Amygdala (tissue), 56 donors: Measurements from ENCODE around the gene PUM1.

Experiments
- DNase-seq, 56 donors: peaks; one replicate each; lab custom pipeline; 2025; lab: John Stamatoyannopoulos, UW

PUM1 gene

DNA sequence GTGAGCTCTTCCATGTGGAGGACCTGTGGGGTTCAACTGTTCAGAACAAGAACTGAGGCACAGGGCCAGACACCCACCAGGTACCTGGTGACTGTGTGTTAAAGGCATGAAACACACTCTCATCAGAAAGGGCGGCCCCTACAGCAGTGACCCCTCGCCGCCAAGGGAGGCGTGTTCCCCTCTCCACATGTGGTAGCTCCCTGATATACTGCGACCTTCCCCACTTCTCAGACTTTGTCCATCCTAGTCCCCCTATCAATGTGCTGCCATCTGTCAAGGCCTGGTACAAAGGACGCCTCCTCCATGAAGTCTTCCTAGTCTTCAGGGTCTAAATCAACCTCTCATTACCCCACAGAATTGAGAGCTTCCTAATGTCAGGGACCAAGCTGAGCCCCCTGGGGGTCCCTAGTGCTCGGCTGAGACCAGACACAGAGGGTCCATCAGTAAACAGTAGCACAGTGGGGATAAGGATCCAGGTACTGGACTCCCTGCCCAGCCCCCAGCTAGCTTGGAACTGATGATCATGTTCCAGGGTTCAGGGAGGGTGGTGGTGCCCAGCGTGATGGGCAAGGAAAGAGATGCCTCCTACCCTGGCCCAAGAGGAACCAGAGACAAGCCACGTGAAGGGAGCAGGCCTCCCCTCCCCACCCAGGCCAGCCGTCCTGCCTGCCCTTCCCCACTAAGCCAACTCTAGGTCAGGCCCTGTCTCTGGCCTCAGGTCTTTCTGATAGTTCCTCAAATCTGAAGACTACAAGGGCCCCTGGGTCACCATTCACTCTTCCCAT lies 167.3 kb downstream of the PUM1 start:
- DNase-seq, result no peak

DNA sequence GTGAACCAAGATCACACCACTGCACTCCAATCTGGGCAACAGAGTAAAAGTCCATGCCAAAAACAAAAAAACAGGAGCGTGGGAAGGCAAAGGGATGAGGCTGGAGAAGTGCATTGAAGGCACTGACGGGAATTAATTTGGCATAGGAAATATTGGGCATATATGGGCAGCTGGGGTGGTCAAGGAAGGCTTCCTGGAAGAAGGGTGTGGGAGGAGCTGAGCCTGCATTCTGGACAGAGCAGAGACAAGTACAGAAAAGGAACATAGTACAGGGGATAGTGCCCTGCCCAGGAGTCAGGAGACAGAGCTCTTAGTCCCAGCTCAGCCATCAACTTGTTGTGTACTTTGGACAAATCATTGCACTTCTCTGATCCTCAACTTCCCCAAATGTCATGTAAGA lies 168.6 kb downstream of the PUM1 start:
- no peak for DNase-seq

DNA sequence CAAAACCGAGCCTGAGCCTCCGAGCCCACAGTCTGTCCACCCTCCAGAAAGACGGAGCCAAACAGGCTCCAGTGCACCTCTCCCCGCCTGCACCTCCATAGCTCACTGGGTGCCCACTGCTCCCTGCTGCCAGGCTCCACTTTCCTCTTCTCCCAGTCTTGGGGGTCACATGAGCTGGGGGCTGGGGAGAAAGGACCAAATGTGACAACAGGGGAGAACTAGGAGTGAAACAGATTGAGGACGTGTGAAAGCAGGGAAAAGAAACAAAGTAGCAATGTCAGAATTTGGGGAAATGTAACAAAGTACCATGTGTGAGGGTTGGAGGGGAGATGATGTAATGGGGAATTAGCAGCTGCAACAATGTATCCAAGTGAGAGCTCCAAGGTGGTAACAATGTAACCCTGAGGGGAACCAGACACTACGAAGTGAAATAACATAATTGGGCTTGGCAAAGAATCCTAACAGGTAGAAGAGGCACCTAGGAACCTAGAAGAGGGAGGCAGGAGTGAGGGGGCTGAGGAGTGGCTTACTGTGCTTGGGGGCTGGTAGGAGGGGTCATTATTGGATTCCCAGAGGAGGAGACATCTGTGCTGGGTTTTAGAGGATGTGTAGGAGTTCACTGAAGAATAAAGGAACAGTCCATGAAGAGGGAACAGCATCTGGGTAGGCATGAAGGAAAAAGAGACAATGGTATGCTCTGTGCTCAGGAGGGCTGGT lies 169.4 kb downstream of the PUM1 start:
- DNase-seq, result no peak

- DNase-seq, result no peak
Observed at GRCh38 chr1:30895382-30895943, 170.1 kb downstream of the PUM1 start.

GRCh38 chr1:30894508-30894973 lies 171.0 kb downstream of the PUM1 start:
- no peak for DNase-seq

DNA sequence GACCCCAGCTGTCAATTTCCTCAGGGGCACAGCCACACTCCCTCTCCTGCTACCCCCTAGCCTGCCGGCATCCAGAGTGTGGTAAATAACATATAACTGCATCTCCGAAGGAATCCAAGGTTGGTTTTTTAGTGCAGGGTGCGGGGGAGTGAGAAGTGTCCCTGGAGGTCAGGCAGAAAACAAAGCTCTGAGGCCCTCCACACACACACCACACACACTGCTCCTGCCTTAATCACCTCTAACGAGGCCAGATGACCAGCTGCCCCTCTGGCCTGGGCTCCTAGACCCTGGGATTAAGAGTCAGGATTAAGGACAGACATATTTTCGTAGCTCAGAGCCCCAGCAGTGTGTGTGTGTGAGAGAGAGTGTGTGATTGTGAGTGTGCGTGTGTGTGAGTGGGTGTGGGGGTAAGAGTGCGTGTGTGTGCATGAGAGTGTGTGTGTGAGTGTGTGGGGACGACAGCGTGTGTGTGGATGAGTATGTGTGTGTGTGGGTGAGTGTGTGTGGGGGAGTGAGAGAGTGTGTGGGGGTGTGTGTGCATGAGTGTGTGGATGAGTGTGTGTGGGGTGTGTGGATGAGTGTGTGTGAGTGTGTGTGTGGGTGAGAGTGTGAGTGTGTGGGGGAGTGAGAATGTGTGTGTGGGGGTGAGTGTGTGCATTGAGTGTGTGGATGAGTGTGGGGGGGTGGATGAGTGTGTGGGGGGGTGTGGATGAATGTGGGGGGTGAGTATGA lies 171.6 kb downstream of the PUM1 start:
- DNase-seq, result no peak

DNA sequence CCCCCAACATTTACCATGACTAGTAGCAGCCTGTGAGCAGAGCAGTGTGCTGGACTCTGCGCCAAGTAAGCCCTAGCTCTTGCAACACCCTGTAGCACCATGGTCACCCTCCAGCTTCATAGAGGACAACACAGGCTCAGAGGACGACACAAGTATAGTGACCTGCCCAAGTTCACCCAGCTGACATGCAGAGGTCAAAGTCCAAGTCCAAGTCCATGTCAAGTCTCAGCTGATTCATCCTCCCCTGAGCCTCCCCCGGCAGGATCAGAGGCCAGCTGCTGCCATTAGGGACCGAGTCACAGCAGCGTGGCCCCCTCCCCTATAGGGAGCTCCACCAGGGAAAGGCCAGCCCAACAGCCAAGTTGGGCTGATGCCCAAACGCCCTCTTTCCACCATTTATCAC lies 172.8 kb downstream of the PUM1 start:
- DNase-seq, result no peak

DNA sequence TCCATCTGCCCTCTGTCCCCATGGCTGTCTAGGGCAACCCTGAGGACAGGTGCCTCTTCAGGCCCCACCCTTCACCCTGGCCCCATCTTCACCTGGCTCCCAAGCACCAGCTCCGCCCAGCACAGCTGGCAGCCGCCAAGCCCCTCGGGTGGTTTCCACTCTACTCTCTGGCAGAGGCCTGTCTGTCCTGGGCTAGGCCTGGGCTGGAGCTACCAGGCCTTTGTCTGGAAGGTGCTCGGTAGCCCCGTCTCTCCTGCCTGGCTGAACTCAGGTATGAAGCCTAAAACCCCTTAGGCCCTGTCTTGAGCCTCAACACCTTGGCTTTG lies 174.3 kb downstream of the PUM1 start:
- no peak for DNase-seq

DNA sequence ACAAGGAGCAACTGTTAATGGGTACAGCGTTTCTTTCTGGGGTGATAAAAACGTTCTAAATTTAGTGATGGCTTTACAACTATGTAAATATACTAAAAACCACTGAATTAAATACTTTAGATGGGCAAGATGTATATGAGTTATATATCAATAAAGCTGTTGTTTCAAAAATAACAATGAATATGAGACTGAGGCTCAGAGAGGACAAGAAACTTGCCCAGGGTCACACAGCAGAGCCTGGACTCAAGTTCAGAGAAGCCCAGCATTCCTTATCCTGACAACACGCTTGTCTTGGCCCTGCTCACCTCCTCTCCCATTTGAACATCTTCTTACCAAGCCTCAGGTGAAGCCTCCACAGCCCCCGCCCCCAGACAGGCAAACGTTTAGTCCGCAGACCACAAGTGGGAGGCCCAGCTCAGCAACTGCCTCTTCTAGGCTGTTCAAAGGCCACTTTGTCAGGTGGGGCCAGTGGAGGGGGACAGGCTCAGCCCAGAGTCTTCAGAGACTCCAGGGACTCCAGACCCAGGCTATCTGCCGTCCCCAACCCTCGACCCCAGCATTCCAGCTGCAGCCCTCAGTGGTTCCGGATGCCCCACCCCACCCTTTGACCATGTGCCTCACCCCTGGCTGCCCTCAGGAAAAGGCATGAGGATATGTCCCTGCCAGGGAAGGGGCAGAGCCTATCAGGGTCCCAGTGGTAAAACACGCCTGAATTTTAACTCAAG lies 174.9 kb downstream of the PUM1 start:
- no peak for DNase-seq

GRCh38 chr1:30889511-30889910 lies 176.0 kb downstream of the PUM1 start:
- DNase-seq, result no peak

DNA sequence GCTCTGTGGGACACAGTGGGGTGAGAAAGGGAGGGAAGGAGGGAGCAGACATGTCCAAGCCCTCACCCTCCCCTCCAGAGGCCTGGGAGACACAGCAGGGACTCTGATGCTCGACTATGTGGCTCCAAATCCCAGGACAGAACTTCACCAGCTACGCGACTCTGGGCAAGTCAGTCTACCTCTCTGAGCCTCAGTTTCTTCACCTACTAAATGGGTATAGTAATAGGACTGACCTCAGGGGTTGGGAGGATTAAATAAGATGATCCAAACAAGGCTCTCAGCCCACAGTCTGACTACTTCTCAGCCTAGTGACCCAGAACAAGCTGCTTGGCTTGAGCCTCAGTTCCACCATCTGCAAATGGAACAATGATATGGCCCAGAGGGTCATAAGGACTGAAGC lies 176.5 kb downstream of the PUM1 start:
- no peak for DNase-seq

DNA sequence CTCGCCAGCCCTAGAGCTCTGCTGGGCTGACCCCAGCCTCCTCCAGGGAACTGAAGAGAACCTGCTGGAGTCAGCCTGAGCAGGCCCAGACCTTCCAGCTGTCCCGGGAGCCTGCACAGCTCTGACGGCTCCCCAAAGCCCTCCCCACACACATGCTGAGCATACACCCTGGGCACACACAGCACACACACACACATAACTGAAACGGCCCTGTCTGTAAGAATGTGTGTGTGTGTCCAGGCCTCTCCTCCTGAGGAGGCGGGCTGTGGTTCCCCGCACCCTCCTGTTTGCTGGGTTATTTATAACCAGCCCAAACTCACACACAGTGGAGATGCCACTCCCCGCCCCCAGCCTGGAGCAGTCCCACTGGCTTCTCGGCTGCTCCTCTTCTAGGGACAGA lies 177.1 kb downstream of the PUM1 start:
- DNase-seq, result peak in 30 of 56 donors; percentile 21 to 78 (median 47)

DNA sequence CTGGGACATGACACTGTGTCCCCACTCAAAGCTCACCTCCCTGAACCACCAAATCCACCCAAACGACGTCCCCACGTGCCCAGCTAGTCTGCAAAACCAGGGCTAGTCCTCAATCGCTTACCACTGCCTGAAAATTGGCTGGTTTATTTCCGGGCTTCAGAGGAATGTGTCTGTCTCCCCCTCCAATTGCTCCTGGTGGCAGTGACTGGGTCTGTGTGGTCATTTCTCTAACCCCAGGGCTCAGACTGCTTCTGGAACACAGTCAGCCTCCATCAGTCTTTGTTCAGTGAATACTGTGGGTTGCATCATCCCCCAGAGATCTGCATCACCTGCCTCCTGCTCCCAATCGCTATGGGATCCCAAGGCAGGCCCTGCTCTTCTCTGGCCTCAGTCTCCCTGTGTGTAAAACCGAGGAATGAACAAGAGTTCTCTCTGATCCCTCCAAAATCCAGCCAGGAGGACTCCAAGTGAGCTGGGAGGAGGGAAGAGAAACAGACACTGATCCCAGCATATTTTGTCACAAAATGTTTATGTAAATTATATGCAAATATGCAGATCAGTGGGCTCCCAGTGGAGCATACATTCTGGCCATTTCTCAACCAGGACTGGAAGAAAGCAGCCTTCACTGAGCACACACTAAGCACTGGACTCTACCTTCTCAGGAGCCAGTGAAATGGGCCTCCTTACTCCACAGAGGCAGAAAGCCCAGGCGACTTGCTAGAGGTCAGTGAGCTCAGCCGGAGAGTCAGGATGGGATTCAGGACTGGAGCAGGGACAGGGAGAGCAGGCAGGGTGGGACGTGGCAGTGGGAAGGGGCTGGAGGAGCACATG lies 177.8 kb downstream of the PUM1 start:
- peak in 1 of 56 donors; percentile 40 for DNase-seq

GRCh38 chr1:30886710-30887428 lies 178.6 kb downstream of the PUM1 start:
- DNase-seq, result no peak

GRCh38 chr1:30885570-30886522 lies 179.7 kb downstream of the PUM1 start:
- peak in 44 of 56 donors; percentile 15 to 83 (median 58) for DNase-seq

DNA sequence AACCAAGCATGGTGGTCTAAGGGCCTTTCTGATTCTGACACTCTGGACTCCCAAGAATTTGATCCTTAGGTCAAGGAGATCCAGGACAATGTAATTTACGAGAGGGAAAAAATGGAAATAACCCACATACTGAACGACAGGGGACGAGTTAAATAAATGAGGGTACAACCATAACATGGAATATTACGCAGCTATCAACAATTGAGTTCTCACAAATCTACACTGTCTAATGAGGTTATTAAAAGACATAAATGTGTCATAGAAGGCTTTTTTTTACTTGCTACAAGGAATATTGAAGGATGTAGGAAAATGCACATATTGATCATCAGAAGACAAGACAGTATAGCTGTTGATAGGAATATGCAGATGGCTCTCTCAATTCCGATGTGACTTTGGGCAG lies 180.8 kb downstream of the PUM1 start:
- no peak for DNase-seq

DNA sequence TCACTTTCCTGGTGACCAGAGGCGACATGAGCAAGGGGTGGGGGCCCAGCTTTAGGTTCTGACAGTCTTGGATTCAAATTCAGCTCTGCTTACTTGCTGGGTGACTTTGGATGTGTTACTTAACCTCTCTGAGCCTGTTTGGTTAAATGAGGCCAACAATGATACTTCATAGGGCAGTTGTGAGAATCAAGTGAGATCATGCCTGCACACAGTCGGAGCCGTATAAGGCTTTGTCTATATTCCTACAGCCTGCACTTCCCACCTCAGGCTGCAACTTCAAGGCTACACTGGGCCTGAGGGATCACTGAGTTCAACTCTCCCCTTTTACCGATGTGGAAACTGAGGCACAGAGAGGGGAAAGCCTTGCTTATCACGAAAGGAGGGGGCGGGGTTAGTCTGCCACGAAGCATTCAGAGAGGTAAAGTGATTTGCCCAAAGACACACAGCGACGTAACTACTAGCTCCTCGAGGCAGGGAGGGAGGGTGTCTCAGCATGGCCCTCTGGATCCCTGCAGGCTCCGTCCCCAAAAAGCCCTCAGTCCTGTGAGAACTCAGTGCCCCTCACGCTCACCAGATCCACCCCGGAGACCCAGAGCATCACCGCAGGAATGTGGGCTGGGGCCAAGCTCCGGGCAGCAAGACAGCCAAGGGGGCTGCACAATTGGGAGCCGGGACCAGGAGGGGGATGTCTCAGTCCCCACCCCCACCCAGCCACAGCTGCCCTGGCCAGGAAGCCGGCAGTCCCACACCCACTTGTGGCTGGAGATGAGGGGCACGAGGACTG lies 181.9 kb downstream of the PUM1 start:
- peak in 37 of 56 donors; percentile 4 to 79 (median 50) for DNase-seq
